Activated CD8-positive, alpha-beta memory T cell treated with anti-CD3 and anti-CD28 coated beads, Interleukin-2, amount 10 ng/mL, durations not matched to agents 7 days and 5 days (primary cell): ENCODE results near the gene PRKACA. TPM values are rescaled to one million over a fixed set of nuclear protein-coding genes. Genes with fewer than 3 reads are reported as not detected.

ENCODE experiments used
- ATAC-seq: fragments of 150-1000 bp; cut with Tn5 transposase; one replicate; pipeline ENCODE4 v1.10.0; 2021; ENCODE audit warnings: moderate library complexity
- CTCF ChIA-PET: fragments of 350-600 bp; sonication (Branson Sonifier 250); formaldehyde crosslinking; loops from one replicate; lab custom pipeline; 2021; ENCODE audit warnings: antibody characterized with exemption; lab: Charles Lee
- DNase-seq: peaks from one replicate; pipeline ENCODE4 v3.0.0-alpha.2; 2020
- H3K27ac Mint-ChIP-seq: one replicate; pipeline ENCODE4 v1.8.0; 2021; ENCODE audit warnings: mild to moderate bottlenecking, mixed read lengths
- H3K27me3 Mint-ChIP-seq: one replicate; pipeline ENCODE4 v1.8.0; 2021; ENCODE audit warnings: mixed read lengths
- H3K36me3 Mint-ChIP-seq: one replicate; pipeline ENCODE4 v1.8.0; 2021; ENCODE audit warnings: mild to moderate bottlenecking, mixed read lengths
- H3K4me1 Mint-ChIP-seq: one replicate; pipeline ENCODE4 v1.8.0; 2021; ENCODE audit warnings: mixed read lengths
- H3K4me3 Mint-ChIP-seq: one replicate; pipeline ENCODE4 v1.8.0; 2021; ENCODE audit warnings: mild to moderate bottlenecking, moderate library complexity, mixed read lengths
- H3K9me3 Mint-ChIP-seq: one replicate; pipeline ENCODE4 v1.8.0; 2022; ENCODE audit warnings: low read depth, mixed read lengths
- total RNA-seq, 2 experiments: library from RNA; stranded (reverse); gene quantifications; one replicate each; pipeline ENCODE4 v1.2.3, GENCODE V29; 2021

The PRKACA gene
- 10 to 100 TPM; 42.3 to 65.4 TPM for total RNA-seq

DNA sequence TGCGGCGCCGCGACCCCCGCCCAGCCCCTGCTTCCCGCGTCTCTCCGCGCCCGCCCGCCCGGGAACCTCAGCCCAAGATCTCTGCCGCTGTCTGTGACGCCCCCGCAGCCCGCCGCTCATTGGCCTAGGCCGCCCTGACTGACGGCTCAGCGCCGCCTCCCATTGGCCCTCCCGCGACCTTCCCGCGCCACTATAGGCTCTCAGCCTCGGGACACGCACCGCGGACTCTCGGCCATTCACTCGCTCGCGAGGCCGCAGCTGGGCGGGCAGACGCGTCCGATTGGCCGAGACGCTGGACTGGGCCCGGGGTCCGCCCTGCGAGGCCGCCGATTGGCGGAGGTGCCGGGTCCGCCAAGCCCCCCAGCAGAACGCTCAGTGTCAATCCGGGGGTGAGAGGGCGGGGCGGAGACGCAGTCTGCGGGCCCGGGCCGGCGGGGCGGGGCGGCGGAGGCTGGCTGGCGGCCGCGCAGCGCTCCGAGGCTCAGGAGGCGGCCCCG is at the start of gene PRKACA:
TSS of gene PRKACA (minus strand) at position 95 of the 497 bp plus-strand sequence. CDS start 215 bp downstream, outside the sequence.
- Mint-ChIP-seq H3K27ac (peak within 1 kb of the TSS; percentile 66), H3K4me1 (peaks cover 42% of the 10 kb centered on the region), H3K4me3 (peak within 1 kb of the TSS; percentile 77), H3K36me3 (peaks cover 7% of the 10 kb centered on the region), H3K9me3 (no peaks in the 10 kb centered on the region), H3K27me3 (no peaks in the 10 kb centered on the region)
- CTCF ChIA-PET, result interaction anchor here (0.7 to 6.3 kb wide), 6 partner anchors 14 to 231 kb away, joined by 3 to 59 read pairs (median 4); partner anchors contain the start of genes ASF1B and MISP3
- peak; percentile 96 for ATAC-seq
- peak; percentile 99 for DNase-seq

DNA sequence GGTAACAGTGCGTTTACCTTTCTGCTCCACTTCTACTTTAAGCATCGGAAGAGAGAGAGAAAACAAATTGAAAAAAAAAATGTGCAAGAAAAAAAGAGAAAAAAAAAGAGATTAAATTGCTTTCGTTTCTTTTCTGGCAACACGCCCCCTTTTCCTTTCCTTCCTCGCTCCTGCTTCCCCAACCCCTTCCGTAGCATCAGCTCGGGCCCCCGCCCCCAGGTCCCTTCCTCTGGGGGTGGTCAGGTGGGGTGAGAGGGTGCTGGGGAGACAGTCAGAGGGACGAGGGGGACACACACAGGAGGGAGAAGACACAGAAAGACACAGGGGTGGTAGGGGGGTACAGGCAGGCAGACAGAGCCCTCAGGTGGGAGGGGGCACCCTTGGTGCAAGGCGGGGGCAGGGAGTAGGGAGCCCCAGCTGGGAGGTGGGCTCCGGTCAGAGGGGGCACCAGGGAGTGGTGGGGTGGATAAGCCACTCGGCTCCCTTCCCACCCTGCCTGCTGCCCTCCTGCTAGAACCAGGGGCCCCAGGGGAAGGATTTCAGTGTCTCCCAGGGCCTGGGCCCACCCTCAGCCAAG is 49.5 kb upstream of the PRKACA start:
- CTCF ChIA-PET, result interaction anchor here (1.2 to 2.9 kb wide), 4 partner anchors 25 to 288 kb away, joined by 3 to 14 read pairs (median 6); partner anchors contain the start of gene ASF1B
- no peaks in the 10 kb centered on the region for H3K36me3 Mint-ChIP-seq
- DNase-seq (no peak), ATAC-seq (peak; percentile 20)
- peak overlapping the region; percentile 78 for H3K27ac Mint-ChIP-seq
- H3K4me1 Mint-ChIP-seq, result peaks cover 22% of the 10 kb centered on the region
- H3K9me3 Mint-ChIP-seq, result no peaks in the 10 kb centered on the region
- H3K4me3 Mint-ChIP-seq, result peak overlapping the region; percentile 72
- no peaks in the 10 kb centered on the region for H3K27me3 Mint-ChIP-seq

DNA sequence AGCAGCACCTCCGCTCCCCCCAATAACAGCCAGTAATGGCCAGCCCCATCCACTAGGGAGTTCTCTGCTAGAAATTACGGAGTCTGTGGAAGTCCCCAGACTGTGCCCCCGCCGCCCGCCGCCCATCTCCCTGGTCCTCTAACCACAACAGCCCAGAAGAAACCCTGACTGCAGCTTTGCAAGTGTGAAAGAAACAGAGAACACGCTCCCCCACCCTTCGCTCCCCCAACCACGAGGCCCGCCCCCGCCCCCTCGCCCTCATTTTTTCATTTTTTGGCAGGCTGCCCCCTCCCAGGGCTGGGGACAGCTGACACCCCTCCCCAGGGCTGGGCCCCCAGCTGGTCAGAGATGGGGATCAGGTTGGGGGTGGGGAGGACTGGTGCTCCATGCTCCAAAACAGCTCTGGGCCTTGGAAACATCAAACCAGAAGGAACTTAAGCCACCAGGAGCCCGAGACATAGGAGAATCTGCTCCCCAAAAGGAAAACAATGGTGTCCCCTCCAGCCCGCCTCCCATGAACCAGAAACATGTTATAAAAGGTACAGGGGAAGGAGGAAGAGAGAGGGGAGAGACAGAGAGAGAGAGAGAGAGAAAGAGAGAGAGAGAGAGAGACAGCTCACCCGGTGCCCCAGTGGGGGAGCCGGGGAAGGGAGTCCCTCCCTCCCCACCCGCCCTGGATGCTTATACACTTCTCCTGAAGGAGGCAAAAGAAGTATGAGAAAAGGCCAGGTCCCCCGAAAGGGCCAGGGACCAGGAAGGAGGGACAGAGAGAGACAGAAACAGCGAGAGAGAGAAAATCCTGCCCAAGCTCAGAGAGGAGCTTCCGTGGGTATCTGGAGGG is 48.6 kb upstream of the PRKACA start:
- Mint-ChIP-seq H3K9me3 (no peaks in the 10 kb centered on the region), H3K4me3 (peak overlapping the region; percentile 72), H3K27me3 (no peaks in the 10 kb centered on the region), H3K36me3 (no peaks in the 10 kb centered on the region), H3K4me1 (peaks cover 22% of the 10 kb centered on the region), H3K27ac (peak overlapping the region; percentile 78)
- peak; percentile 32 for ATAC-seq
- no peak for DNase-seq
- CTCF ChIA-PET, result interaction anchor here (1.2 to 2.9 kb wide), 4 partner anchors 24 to 287 kb away, joined by 3 to 14 read pairs (median 6); partner anchors contain the start of gene ASF1B

DNA sequence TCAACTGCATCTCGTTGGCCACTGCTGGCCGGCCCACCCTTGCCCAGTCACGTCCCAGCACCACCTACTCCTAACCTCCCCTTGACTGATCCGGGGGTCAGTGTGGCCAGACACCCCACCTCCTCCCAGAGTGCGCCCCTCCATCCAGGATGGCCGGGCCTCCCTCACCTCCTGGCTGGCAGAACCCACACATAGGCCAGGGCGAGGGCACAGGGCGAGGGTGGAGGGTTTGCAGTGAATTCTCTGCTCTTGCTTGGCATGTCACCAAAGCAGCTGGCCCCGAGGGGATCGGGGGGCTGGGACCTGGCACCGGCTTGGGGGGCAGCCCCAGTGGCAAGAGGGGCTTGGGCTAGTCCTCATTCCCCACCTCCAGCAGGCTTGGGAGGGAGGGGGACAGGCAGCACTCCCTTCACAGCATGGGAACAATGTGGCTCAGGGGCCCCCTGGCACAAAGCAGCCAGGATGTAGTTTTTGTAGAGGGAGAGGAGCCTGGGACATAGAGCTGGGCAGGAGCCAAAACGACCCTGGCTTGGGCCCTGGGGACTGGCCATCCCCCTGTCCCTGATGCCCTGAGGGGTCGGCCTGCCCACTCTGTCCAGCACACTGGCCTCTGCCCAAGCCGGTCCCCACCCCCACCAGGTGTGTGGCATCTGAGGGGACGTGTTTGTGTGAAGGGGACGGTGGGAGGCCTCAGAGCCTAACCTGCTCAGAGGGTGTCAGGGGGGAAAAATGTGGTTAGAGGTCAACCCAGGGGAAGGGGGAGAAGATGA is 47.3 kb upstream of the PRKACA start:
- CTCF ChIA-PET, result no interaction called here
- Mint-ChIP-seq H3K9me3 (no peaks in the 10 kb centered on the region), H3K4me1 (peaks cover 22% of the 10 kb centered on the region), H3K4me3 (no peak overlapping the region), H3K27ac (no peak overlapping the region), H3K27me3 (no peaks in the 10 kb centered on the region), H3K36me3 (no peaks in the 10 kb centered on the region)
- DNase-seq (no peak), ATAC-seq (no peak)

DNA sequence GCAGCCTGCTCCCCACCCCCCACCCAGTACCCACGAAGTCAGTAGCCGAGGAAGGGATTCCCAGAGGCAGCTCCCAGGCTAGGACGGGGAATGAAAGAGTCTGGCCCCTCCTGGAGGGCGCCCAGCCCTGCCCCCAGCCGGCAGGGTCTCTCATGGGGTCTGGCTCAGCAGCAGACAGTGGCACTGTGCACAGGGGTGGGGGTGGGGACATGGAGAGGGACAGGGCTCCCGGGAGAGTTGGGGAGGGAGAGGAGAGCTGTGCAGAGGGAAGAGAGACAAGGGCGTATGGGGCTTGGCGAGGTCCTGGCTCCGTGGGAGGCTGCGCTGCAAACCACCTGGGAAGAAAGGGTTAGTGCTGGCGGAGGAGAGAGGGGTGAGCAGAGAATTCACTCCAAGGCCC is 46.5 kb upstream of the PRKACA start:
- no peaks in the 10 kb centered on the region for H3K9me3 Mint-ChIP-seq
- no peak for DNase-seq
- H3K4me1 Mint-ChIP-seq, result peaks cover 22% of the 10 kb centered on the region
- H3K4me3 Mint-ChIP-seq, result no peak overlapping the region
- no peak for ATAC-seq
- H3K27ac Mint-ChIP-seq, result no peak overlapping the region
- no peaks in the 10 kb centered on the region for H3K36me3 Mint-ChIP-seq
- no peaks in the 10 kb centered on the region for H3K27me3 Mint-ChIP-seq
- CTCF ChIA-PET, result no interaction called here

DNA sequence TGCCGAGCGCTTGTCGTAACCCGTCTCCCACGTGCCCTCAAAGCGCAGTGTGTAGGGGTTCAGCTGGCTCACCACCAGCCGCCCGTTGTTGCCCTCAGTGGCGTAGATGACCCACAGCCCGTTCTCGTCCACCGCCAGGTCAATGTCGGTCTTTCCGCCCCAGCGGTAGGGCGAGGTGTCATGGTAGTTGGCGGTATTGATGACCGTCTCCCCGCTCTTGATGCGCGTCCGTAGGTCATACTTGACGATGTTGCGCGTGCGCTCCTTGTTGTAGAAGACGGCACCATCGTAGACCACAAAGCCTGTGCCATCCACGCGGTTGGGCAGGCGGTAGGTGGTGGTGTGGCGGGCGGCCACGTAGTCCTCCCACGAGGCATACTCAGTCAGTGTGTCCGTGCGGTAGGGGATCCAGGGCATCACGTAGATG is 45.3 kb upstream of the PRKACA start:
- Mint-ChIP-seq H3K27me3 (no peaks in the 10 kb centered on the region), H3K9me3 (no peaks in the 10 kb centered on the region), H3K27ac (no peak overlapping the region), H3K4me3 (no peak overlapping the region), H3K36me3 (no peaks in the 10 kb centered on the region), H3K4me1 (peaks cover 20% of the 10 kb centered on the region)
- no peak for DNase-seq
- CTCF ChIA-PET, result no interaction called here
- no peak for ATAC-seq

DNA sequence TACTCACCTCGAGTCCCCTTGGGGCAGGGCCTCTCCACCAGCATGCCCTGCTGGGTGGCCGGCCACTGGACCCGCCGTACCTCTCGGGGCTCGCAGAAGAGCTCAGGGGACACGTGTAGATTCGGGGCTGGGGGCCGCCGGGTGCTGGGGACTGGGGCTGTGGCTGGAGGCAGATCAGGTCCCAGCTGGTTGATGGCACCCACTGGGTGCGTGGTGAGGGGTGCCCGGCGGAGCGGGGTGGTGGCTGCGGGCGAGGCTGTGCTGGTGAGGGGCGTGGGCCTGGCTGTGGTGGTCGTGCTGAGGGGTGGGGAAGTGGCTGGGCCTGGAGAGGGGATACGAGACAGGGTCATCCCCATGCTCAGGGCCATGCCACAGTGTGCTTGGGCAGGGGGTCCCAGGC is 43.7 kb upstream of the PRKACA start:
- DNase-seq (no peak), ATAC-seq (no peak)
- Mint-ChIP-seq H3K27me3 (no peaks in the 10 kb centered on the region), H3K4me3 (no peak overlapping the region), H3K4me1 (peaks cover 8% of the 10 kb centered on the region), H3K27ac (no peak overlapping the region), H3K36me3 (no peaks in the 10 kb centered on the region), H3K9me3 (no peaks in the 10 kb centered on the region)
- CTCF ChIA-PET, result no interaction called here

DNA sequence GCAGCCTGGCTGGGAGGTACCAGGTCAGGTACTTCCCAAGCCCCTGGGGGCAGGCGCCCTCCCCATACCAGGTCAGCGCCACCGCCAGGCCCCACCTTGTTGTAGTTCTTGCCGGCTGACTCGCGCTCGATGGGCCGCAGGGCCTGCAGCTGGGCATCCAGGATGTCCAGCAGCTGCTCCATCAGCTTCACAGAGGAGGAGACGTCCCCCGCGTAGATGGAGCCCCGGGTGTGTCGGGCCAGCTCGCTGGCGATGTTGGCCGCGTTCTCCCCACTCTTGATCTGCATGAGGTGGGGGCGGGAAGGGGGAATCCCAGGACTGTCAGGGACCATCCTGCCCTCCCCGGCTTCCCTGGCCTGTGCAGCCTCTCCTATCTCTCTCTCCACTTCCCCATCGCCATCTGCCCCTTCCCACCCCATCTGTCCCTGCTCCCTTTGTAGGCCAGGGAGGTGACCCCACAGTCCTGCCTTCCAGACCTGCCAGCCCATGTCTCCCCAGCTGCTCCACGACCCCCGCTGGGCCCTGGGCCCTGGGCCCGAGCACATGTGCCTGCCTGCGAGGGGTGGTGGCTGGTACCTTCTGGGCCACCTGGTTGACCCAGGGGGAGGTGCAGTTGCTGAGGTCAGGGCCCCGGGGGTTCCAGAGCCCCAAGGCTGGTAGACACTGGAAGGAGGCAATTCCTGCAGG is 42.6 kb upstream of the PRKACA start:
- CTCF ChIA-PET, result interaction anchor here (1.4 kb wide), 1 partner anchor 15 kb away, joined by 4 read pairs; no protein-coding TSS in a partner anchor
- H3K4me3 Mint-ChIP-seq, result no peak overlapping the region
- H3K27ac Mint-ChIP-seq, result no peak overlapping the region
- H3K4me1 Mint-ChIP-seq, result no peaks in the 10 kb centered on the region
- no peaks in the 10 kb centered on the region for H3K9me3 Mint-ChIP-seq
- ATAC-seq (peak; percentile 10), DNase-seq (no peak)
- no peaks in the 10 kb centered on the region for H3K27me3 Mint-ChIP-seq
- H3K36me3 Mint-ChIP-seq, result no peaks in the 10 kb centered on the region

DNA sequence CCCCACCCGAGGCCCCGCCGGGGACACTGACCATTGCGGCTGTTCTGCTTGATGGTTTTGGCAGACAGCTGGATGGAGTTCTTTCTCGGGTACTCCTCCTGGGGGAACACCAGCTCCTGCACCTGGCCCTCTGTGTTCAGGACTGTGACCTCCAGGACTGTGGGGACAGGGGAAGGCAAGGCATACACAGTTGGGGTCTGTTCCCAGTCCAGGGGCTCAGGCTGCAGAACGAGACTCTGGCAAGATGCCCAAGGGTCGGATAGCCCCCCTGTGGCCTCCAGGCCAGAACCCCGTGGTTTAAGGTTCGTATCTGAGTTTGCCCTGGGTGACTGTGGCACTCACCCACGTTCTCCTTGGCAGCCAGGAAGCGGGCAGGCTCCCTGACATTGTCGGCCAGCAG is 41.5 kb upstream of the PRKACA start:
- no peaks in the 10 kb centered on the region for H3K4me1 Mint-ChIP-seq
- no peaks in the 10 kb centered on the region for H3K9me3 Mint-ChIP-seq
- H3K27ac Mint-ChIP-seq, result no peak overlapping the region
- H3K36me3 Mint-ChIP-seq, result no peaks in the 10 kb centered on the region
- CTCF ChIA-PET, result interaction anchor here (1.4 to 2.2 kb wide), 2 partner anchors 14 to 22 kb away, joined by 4 to 10 read pairs; partner anchors contain the start of gene ASF1B
- no peaks in the 10 kb centered on the region for H3K27me3 Mint-ChIP-seq
- DNase-seq (no peak), ATAC-seq (no peak)
- H3K4me3 Mint-ChIP-seq, result no peak overlapping the region

DNA sequence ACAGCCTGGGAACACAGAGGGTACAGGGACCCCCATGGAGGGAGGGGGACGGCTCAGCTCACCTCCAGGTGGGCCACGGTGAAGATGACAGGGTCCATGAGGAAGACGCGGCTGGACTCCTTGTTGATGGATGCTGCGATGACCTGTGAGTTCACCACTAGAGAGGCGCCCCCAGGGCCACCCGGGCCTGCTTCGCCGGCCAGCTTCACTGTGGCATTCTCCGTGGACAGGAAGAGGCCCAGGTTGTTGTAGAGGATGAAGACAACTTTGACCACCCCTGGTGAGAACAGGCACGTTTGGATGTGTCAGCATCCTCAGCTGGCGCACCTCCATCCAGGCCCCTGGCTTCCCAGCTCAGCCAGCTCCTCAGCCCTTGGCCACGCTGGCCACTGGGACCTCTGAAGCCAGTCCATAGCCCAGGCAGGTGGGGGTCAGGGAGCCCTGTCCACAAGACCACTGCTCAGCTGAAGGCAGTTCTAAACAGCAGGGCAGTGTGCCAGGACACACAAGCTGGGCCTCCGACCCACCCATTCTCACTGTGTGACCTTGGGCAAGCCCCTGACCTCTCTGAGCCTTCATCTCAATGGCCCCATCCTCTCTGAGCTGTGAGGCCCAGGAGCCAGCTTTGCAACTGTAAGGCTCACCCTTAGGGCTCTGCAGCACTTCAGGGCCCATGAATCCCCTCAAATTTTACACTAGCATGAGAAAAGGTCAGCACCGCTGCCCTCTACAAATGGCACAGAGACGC is 40.9 kb upstream of the PRKACA start:
- Mint-ChIP-seq H3K4me3 (no peak overlapping the region), H3K36me3 (no peaks in the 10 kb centered on the region), H3K4me1 (no peaks in the 10 kb centered on the region), H3K9me3 (no peaks in the 10 kb centered on the region), H3K27me3 (no peaks in the 10 kb centered on the region), H3K27ac (no peak overlapping the region)
- no peak for ATAC-seq
- DNase-seq, result no peak
- CTCF ChIA-PET, result interaction anchor here (1.1 to 2.2 kb wide), 2 partner anchors 22 to 131 kb away, joined by 3 to 10 read pairs; partner anchors contain the start of gene ASF1B

DNA sequence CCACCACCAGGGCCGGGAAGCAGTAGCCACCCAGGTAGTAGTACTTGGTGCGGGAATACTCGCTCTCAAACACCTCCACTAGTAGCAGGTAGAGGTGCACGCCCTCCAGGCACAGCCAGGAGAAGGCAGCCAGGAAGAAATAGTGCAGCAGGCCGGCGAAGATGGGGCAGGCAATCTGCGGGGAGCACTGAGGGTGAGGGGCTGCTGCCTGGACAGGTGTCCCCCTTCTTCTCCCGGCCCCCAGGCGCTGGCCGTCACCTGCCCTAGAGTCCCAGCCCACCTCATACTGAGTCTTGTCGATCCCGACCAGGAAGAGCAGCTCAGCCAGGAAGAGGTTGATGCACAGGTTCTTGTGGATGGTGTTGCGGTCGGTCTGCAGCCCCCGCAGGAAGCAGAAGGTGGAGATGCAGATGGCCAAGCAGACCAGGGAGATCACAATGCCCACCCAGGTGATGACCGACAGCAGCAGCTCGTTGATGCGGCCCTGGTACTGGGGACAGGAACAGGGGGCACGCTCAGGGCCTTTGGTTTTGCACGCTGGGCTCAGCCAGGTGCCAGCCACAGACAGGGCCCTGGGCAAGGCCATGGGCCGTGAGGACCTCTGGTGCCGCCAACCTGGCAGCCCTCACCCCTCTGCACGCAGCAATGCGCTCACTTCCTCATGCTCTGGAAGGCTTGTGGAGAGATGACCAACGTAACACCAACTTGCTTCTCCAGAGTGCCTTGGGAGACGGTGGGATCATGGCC is 39.6 kb upstream of the PRKACA start:
- CTCF ChIA-PET, result interaction anchor here (1.1 to 2.2 kb wide), 2 partner anchors 21 to 132 kb away, joined by 3 to 10 read pairs; partner anchors contain the start of gene ASF1B
- no peak for ATAC-seq
- Mint-ChIP-seq H3K4me3 (no peak overlapping the region), H3K27me3 (no peaks in the 10 kb centered on the region), H3K9me3 (no peaks in the 10 kb centered on the region), H3K27ac (no peak overlapping the region), H3K36me3 (no peaks in the 10 kb centered on the region), H3K4me1 (no peaks in the 10 kb centered on the region)
- DNase-seq, result no peak
